ENCODE data around the gene RHOB.

Gene RHOB

GRCh38 chr2:20476481-20476880 lies 29.6 kb downstream of the RHOB start:
- Histone ChIP-seq H3K9ac (ENCODE audit: insufficient read length) (no peak overlapping the region), H3K9me3 (ENCODE audit: low read depth, low read length) (no peaks in the 10 kb centered on the region), H3K4me3 (no peak overlapping the region), H3K36me3 (ENCODE audit: insufficient read depth, low read length) (no peaks in the 10 kb centered on the region), H3K27ac (no peak overlapping the region)
- no peak for DNase-seq (ENCODE audit: low read depth, low spot score)
- no peak for TF ChIP-seq POLR2AphosphoS5 (IDR thresholded peaks at IDR 0.05; ENCODE audit: borderline replicate concordance, low read depth, low read length)
- no peak for TF ChIP-seq EZH2 (IDR thresholded peaks at IDR 0.05)
- TF ChIP-seq FOXP2 (optimal IDR thresholded peaks at IDR 0.05; ENCODE audit: control extremely low read depth, extremely low read length, insufficient read depth) = no peak

- Histone ChIP-seq H3K27ac (no peak overlapping the region), H3K36me3 (ENCODE audit: insufficient read depth, low read length) (no peaks in the 10 kb centered on the region), H3K9me3 (ENCODE audit: low read depth, low read length) (no peaks in the 10 kb centered on the region), H3K9ac (ENCODE audit: insufficient read length) (no peak overlapping the region), H3K4me3 (no peak overlapping the region)
- no peak for DNase-seq (ENCODE audit: low read depth, low spot score)
- TF ChIP-seq POLR2AphosphoS5 (IDR thresholded peaks at IDR 0.05; ENCODE audit: borderline replicate concordance, low read depth, low read length) (no peak), FOXP2 (optimal IDR thresholded peaks at IDR 0.05; ENCODE audit: control extremely low read depth, extremely low read length, insufficient read depth) (no peak), EZH2 (IDR thresholded peaks at IDR 0.05) (no peak)
Observed at GRCh38 chr2:20476950-20477349, 30.1 kb downstream of the RHOB start.

DNA sequence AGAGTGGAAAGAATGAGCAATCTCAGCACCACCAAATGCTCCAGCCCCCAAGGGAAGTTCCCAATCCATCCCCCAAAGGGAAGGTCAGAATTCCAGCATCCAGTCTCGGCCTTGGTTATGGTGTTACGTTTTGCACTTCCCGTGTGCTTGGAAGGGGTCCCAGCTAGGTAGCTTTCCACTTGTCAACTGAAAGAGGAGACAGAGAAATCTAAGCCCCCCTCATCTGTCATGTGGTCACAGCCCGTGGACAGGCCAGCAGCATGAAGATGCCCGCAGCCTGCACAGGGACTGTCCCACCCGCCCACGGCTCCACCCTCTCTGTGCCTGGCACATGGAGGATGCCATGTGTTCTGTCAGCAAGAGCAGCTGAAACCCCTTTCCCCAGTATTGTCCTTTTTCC lies 32.1 kb downstream of the RHOB start:
- no peak for TF ChIP-seq POLR2AphosphoS5 (IDR thresholded peaks at IDR 0.05; ENCODE audit: borderline replicate concordance, low read depth, low read length)
- TF ChIP-seq FOXP2 (optimal IDR thresholded peaks at IDR 0.05; ENCODE audit: control extremely low read depth, extremely low read length, insufficient read depth) = no peak
- TF ChIP-seq EZH2 (IDR thresholded peaks at IDR 0.05) = no peak
- no peak overlapping the region for H3K4me3 ChIP-seq
- no peak overlapping the region for H3K27ac ChIP-seq
- H3K9ac ChIP-seq (ENCODE audit: insufficient read length) = no peak overlapping the region
- DNase-seq (ENCODE audit: low read depth, low spot score) = no peak
- H3K9me3 ChIP-seq (ENCODE audit: low read depth, low read length) = no peaks in the 10 kb centered on the region
- no peaks in the 10 kb centered on the region for H3K36me3 ChIP-seq (ENCODE audit: insufficient read depth, low read length)

- Histone ChIP-seq H3K9ac (ENCODE audit: insufficient read length) (no peak overlapping the region), H3K9me3 (ENCODE audit: low read depth, low read length) (no peaks in the 10 kb centered on the region), H3K4me3 (no peak overlapping the region), H3K27ac (no peak overlapping the region), H3K36me3 (ENCODE audit: insufficient read depth, low read length) (no peaks in the 10 kb centered on the region)
- DNase-seq (ENCODE audit: low read depth, low spot score) = no peak
- TF ChIP-seq FOXP2 (optimal IDR thresholded peaks at IDR 0.05; ENCODE audit: control extremely low read depth, extremely low read length, insufficient read depth) (no peak), EZH2 (IDR thresholded peaks at IDR 0.05) (no peak), POLR2AphosphoS5 (IDR thresholded peaks at IDR 0.05; ENCODE audit: borderline replicate concordance, low read depth, low read length) (no peak)
Observed at GRCh38 chr2:20479835-20480234, 33.0 kb downstream of the RHOB start.

GRCh38 chr2:20480913-20481312 lies 34.0 kb downstream of the RHOB start:
- Histone ChIP-seq H3K36me3 (ENCODE audit: insufficient read depth, low read length) (no peaks in the 10 kb centered on the region), H3K4me3 (no peak overlapping the region), H3K9me3 (ENCODE audit: low read depth, low read length) (no peaks in the 10 kb centered on the region), H3K9ac (ENCODE audit: insufficient read length) (no peak overlapping the region), H3K27ac (no peak overlapping the region)
- no peak for DNase-seq (ENCODE audit: low read depth, low spot score)
- TF ChIP-seq POLR2AphosphoS5 (IDR thresholded peaks at IDR 0.05; ENCODE audit: borderline replicate concordance, low read depth, low read length) (no peak), FOXP2 (optimal IDR thresholded peaks at IDR 0.05; ENCODE audit: control extremely low read depth, extremely low read length, insufficient read depth) (no peak), EZH2 (IDR thresholded peaks at IDR 0.05) (no peak)

GRCh38 chr2:20481798-20482405 lies 35.0 kb downstream of the RHOB start:
- no peak for DNase-seq (ENCODE audit: low read depth, low spot score)
- H3K4me3 ChIP-seq = no peak overlapping the region
- no peaks in the 10 kb centered on the region for H3K36me3 ChIP-seq (ENCODE audit: insufficient read depth, low read length)
- H3K9ac ChIP-seq (ENCODE audit: insufficient read length) = no peak overlapping the region
- H3K9me3 ChIP-seq (ENCODE audit: low read depth, low read length) = no peaks in the 10 kb centered on the region
- no peak for TF ChIP-seq POLR2AphosphoS5 (IDR thresholded peaks at IDR 0.05; ENCODE audit: borderline replicate concordance, low read depth, low read length)
- TF ChIP-seq EZH2 (IDR thresholded peaks at IDR 0.05) = no peak
- no peak for TF ChIP-seq FOXP2 (optimal IDR thresholded peaks at IDR 0.05; ENCODE audit: control extremely low read depth, extremely low read length, insufficient read depth)
- no peak overlapping the region for H3K27ac ChIP-seq

DNA sequence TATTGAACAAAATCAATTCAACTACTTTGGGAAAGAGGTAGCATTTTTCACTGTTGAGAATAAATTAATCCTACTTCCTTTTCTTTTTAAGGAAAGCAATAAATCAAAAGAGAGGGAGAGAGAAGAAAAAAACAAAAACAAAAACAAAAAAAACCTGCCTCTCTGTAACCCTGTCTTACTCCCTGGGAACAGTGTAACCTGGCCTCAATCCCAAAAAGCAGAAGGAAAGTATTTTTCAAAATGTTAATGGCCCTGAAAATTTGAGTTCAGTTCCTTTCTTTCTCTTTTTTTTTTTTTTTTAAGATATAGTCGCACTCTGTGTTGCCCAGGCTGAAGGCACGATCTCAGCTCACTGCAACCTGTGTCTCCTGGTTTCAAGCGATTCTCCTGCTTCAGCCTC lies 35.9 kb downstream of the RHOB start:
- H3K4me3 ChIP-seq = no peak overlapping the region
- no peaks in the 10 kb centered on the region for H3K9me3 ChIP-seq (ENCODE audit: low read depth, low read length)
- H3K36me3 ChIP-seq (ENCODE audit: insufficient read depth, low read length) = no peaks in the 10 kb centered on the region
- no peak for TF ChIP-seq EZH2 (IDR thresholded peaks at IDR 0.05)
- no peak for TF ChIP-seq FOXP2 (optimal IDR thresholded peaks at IDR 0.05; ENCODE audit: control extremely low read depth, extremely low read length, insufficient read depth)
- no peak for TF ChIP-seq POLR2AphosphoS5 (IDR thresholded peaks at IDR 0.05; ENCODE audit: borderline replicate concordance, low read depth, low read length)
- H3K27ac ChIP-seq = no peak overlapping the region
- no peak overlapping the region for H3K9ac ChIP-seq (ENCODE audit: insufficient read length)
- DNase-seq (ENCODE audit: low read depth, low spot score) = no peak

DNA sequence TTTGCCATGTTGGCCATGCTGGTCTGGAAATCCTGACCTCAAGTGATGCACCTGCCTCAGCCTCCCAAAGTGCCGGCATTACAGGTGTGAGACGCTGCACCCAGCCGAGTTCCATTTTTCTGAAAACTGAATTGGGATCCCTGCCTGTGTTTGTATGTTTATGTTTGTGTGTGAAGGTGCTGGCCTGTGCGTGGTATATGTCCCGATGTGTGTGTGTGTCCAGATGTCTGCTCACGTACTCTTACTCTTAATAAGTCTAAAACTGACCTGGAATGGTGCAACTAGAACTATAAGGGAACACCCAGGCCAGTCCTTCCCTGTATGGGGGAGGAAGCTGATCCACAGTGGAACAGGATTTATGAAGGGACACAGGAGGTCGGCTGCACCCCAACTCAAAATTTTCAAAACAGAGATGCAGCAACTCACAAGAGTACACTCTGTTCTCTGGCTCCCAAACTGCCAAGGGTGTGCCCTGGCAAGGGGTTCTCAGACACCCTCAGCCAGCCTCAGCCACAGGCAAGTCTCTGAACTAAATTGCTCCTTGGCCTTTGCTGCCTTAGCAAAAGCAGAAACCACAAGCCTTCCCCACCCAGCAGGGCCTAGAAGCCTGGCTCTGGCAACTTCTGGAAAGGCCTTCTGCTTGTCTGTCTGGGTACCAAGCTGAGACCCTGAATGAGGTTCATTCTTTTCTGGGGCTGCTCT lies 36.5 kb downstream of the RHOB start:
- Histone ChIP-seq H3K4me3 (no peak overlapping the region), H3K9me3 (ENCODE audit: low read depth, low read length) (no peaks in the 10 kb centered on the region), H3K9ac (ENCODE audit: insufficient read length) (no peak overlapping the region), H3K27ac (no peak overlapping the region), H3K36me3 (ENCODE audit: insufficient read depth, low read length) (no peaks in the 10 kb centered on the region)
- TF ChIP-seq EZH2 (IDR thresholded peaks at IDR 0.05) (no peak), POLR2AphosphoS5 (IDR thresholded peaks at IDR 0.05; ENCODE audit: borderline replicate concordance, low read depth, low read length) (no peak), FOXP2 (optimal IDR thresholded peaks at IDR 0.05; ENCODE audit: control extremely low read depth, extremely low read length, insufficient read depth) (no peak)
- DNase-seq (ENCODE audit: low read depth, low spot score) = no peak

Measured in SK-N-MC (cell line).